Liver (tissue), 9 donors: ENCODE data around the gene ACP6. TPM values are rescaled to one million over a fixed set of nuclear protein-coding genes. Genes with fewer than 3 reads are reported as not detected.

Source experiments
- DNase-seq: peaks from one replicate; pipeline ENCODE4 v3.0.0-alpha.2; 2017; ENCODE audit warnings: low spot score
- H3K27ac ChIP-seq, 2 donors: one replicate each; pipeline ENCODE4 v1.7.0; 2013; ENCODE audit warnings: inconsistent platforms in 2 of 2, low read length in 2 of 2, control low read depth in 1 of 2, low read depth in 1 of 2, mild to moderate bottlenecking in 1 of 2
- H3K27me3 ChIP-seq, 4 donors: one replicate each; pipeline versions ENCODE4 v1.6.1 to v1.7.0; 2013; ENCODE audit warnings: low read length in 3 of 4, inconsistent platforms in 1 of 4, mild to moderate bottlenecking in 1 of 4, moderate library complexity in 1 of 4; ENCODE audit not compliant: control insufficient read depth in 4 of 4, insufficient read depth in 4 of 4
- H3K36me3 ChIP-seq, 4 donors: one replicate each; pipeline versions ENCODE4 v1.6.1 to v1.7.0; 2013; ENCODE audit warnings: low read length in 3 of 4, mild to moderate bottlenecking in 3 of 4, low read depth in 1 of 4, moderate library complexity in 1 of 4; ENCODE audit not compliant: control insufficient read depth in 4 of 4, insufficient read depth in 3 of 4
- H3K4me1 ChIP-seq, 4 donors: one replicate each; pipeline versions ENCODE4 v1.6.1 to v1.7.0; 2013; ENCODE audit warnings: low read length in 3 of 4, mild to moderate bottlenecking in 3 of 4, moderate library complexity in 1 of 4; ENCODE audit not compliant: control insufficient read depth in 4 of 4, insufficient read depth in 4 of 4
- H3K4me3 ChIP-seq, 3 donors: one replicate each; pipeline versions ENCODE4 v1.6.1 to v1.7.0; 2013; ENCODE audit warnings: low read length in 3 of 3, control low read depth in 1 of 3, low read depth in 1 of 3, mild to moderate bottlenecking in 1 of 3
- H3K9ac ChIP-seq, 2 donors: one replicate each; pipeline ENCODE4 v1.7.0; 2013; ENCODE audit warnings: low read length in 2 of 2, mild to moderate bottlenecking in 2 of 2, moderate library complexity in 2 of 2, control low read depth in 1 of 2, low read depth in 1 of 2
- H3K9me3 ChIP-seq, 4 donors: one replicate each; pipeline versions ENCODE4 v1.6.1 to v1.7.0; 2013; ENCODE audit warnings: low read length in 3 of 4; ENCODE audit not compliant: control insufficient read depth in 4 of 4
- CTCF ChIP-seq: fragments of 150-350 bp; IDR thresholded peaks from 2 replicates; pipeline ENCODE4 v1.5.1; 2017; ENCODE audit warnings: improper control_type of control experiment, low read depth, low read length; ENCODE audit not compliant: missing input control
- EGR1 ChIP-seq, 2 donors: IDR thresholded peaks; 2 replicates each; pipeline ENCODE4 v1.6.1; 2016 to 2018; ENCODE audit warnings: antibody characterized with exemption in 2 of 2, low read depth in 2 of 2
- FOXA1 ChIP-seq: IDR thresholded peaks from 2 replicates; pipeline ENCODE4 v1.6.1; 2016; ENCODE audit warnings: antibody characterized with exemption
- FOXA2 ChIP-seq: IDR thresholded peaks from 2 replicates; pipeline ENCODE4 v1.6.1; 2016; ENCODE audit warnings: antibody characterized with exemption
- GABPA ChIP-seq, 2 donors: IDR thresholded peaks in 1 of 2; conservative IDR thresholded peaks in 1 of 2; 2 replicates each; pipeline ENCODE4 v1.6.1; 2016; ENCODE audit warnings: antibody characterized with exemption in 2 of 2, mild to moderate bottlenecking in 1 of 2, moderate library complexity in 1 of 2
- HNF4A ChIP-seq, 2 donors: conservative IDR thresholded peaks; 2 replicates each; pipeline ENCODE4 v1.6.1; 2016; ENCODE audit warnings: antibody characterized with exemption in 2 of 2, mild to moderate bottlenecking in 2 of 2
- HNF4G ChIP-seq: IDR thresholded peaks from 2 replicates; pipeline ENCODE4 v1.6.1; 2016; ENCODE audit warnings: antibody characterized with exemption
- JUND ChIP-seq, 2 donors: IDR thresholded peaks; 2 replicates each; pipeline ENCODE4 v1.6.1; 2016; ENCODE audit warnings: antibody characterized with exemption in 2 of 2
- RXRA ChIP-seq, 2 donors: IDR thresholded peaks; 2 replicates each; pipeline ENCODE4 v1.6.1; 2017 to 2018; ENCODE audit warnings: antibody characterized with exemption in 2 of 2, mild to moderate bottlenecking in 1 of 2
- SP1 ChIP-seq: IDR thresholded peaks from 2 replicates; pipeline ENCODE4 v1.6.1; 2018; ENCODE audit warnings: antibody characterized with exemption, mild to moderate bottlenecking
- TAF1 ChIP-seq: conservative IDR thresholded peaks from 2 replicates; pipeline ENCODE4 v1.6.1; 2016; ENCODE audit warnings: antibody characterized with exemption, mild to moderate bottlenecking
- WGBS: extraction: QIAGEN DNeasy Blood & Tissue Kit; methylation state at CpG from one replicate; pipeline ENCODE4 v1.1.7; 2013; 5-methylcytosine and 5-hydroxymethylcytosine counted together
- polyA plus RNA-seq, 2 donors: library from polyadenylated mRNA; stranded (reverse) in 1 of 2; unstranded in 1 of 2; fragments of 200-250 nt in 1 of 2; fragments of >200 nt in 1 of 2; fragmentation: Nextera tagmentation in 1 of 2; extraction: Ambion mirVana in 1 of 2; gene quantifications; one replicate each; pipeline versions ENCODE4 v1.2.1 to v1.2.3, GENCODE V29; 2013 to 2015
- total RNA-seq, 2 donors: library from RNA; depleted of rRNA; stranded (reverse); fragments of >200 nt; gene quantifications; one replicate each; pipeline ENCODE4 v1.2.3, GENCODE V29; 2014
- TF ChIP-seq, protein P1 (sequence below): IDR thresholded peaks from 2 replicates; pipeline ENCODE4 v1.6.1; 2016; ENCODE audit warnings: antibody characterized with exemption
- TF ChIP-seq, protein P2 (sequence below): IDR thresholded peaks from 2 replicates; pipeline ENCODE4 v1.6.1; 2016; ENCODE audit warnings: antibody characterized with exemption
- donor health status: healthy.
- donor health status: healthy.
- donor health status: healthy.
- donor health status: healthy.
- donor health status: healthy.

ACP6 gene
- total and polyA plus RNA-seq, 4 donors: 4.7 to 18.1 (median 7.9) TPM

- DNase-seq: no peak
- H3K27ac ChIP-seq: no peak overlapping the region
- TF ChIP-seq, protein P1, sequence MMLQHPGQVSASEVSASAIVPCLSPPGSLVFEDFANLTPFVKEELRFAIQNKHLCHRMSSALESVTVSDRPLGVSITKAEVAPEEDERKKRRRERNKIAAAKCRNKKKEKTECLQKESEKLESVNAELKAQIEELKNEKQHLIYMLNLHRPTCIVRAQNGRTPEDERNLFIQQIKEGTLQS: no peak
- no peak for TF ChIP-seq GABPA (IDR thresholded peaks at IDR 0.05 in 1 of 2, conservative IDR thresholded peaks at IDR 0.05 in 1 of 2)
- TF ChIP-seq FOXA1: no peak
- TF ChIP-seq, protein P2, sequence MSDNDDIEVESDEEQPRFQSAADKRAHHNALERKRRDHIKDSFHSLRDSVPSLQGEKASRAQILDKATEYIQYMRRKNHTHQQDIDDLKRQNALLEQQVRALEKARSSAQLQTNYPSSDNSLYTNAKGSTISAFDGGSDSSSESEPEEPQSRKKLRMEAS: no peak
- peaks cover 4 to 43% (median 35%) of the 10 kb centered on the region in 4 donors for H3K36me3 ChIP-seq
- H3K9ac ChIP-seq: no peak overlapping the region
- H3K9me3 ChIP-seq: no peaks in the 10 kb centered on the region
- H3K27me3 ChIP-seq: no peaks in the 10 kb centered on the region
- H3K4me3 ChIP-seq: no peak overlapping the region
- WGBS: 88% methylated on average over 2 of the region's 2 CpGs
- H3K4me1 ChIP-seq: no peaks in the 10 kb centered on the region
Observed at GRCh38 chr1:147648933-147649332, 21.4 kb downstream of the ACP6 start.

GRCh38 chr1:147647796-147648633, 22.3 kb downstream of the ACP6 start:
- Histone ChIP-seq H3K27me3 (no peaks in the 10 kb centered on the region), H3K36me3 (peaks cover 4 to 46% (median 37%) of the 10 kb centered on the region in 4 donors), H3K9me3 (no peaks in the 10 kb centered on the region), H3K4me1 (no peaks in the 10 kb centered on the region), H3K9ac (peak overlapping the region in 1 of 2 donors; percentile 51), H3K4me3 (no peak overlapping the region), H3K27ac (no peak overlapping the region)
- no peak for DNase-seq
- 90% methylated on average over 13 of the region's 13 CpGs for WGBS
- TF ChIP-seq HNF4G: no peak
- no peak for TF ChIP-seq JUND (IDR thresholded peaks at IDR 0.05)
- no peak for TF ChIP-seq RXRA (IDR thresholded peaks at IDR 0.05)
- no peak for TF ChIP-seq EGR1 (IDR thresholded peaks at IDR 0.05; ENCODE audit: low read depth in 2 of 2)
- TF ChIP-seq TAF1: no peak
- TF ChIP-seq GABPA (IDR thresholded peaks at IDR 0.05 in 1 of 2, conservative IDR thresholded peaks at IDR 0.05 in 1 of 2): no peak
- TF ChIP-seq, protein P1: no peak
- no peak for TF ChIP-seq CTCF

DNA sequence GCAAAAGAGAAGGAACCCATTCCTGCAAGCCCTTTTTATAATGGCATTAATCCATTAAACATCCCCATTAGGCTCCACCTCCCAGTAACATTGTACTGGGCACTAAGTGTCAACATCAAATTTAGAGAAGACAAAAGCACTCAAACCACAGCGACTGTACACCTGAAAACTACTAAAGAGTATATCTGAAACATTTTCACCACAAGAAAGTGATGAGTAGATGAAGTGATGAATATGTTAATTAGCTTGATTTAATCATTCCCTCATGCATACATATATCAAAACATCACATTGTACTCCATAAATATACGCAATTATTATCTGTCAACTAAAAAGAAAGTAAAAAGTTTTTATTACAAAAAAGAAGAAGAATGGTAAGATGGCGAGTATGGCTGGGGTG, 26.4 kb downstream of the ACP6 start:
- WGBS: 96% methylated on average over 3 of the region's 3 CpGs
- TF ChIP-seq RXRA (IDR thresholded peaks at IDR 0.05) (no peak), HNF4A (conservative IDR thresholded peaks at IDR 0.05) (no peak), FOXA2 (no peak), HNF4G (no peak), SP1 (no peak)
- TF ChIP-seq, protein P1: no peak
- TF ChIP-seq, protein P2: no peak
- H3K36me3 ChIP-seq: peaks cover 0 to 32% (median 18%) of the 10 kb centered on the region in 4 donors

More for the DNA sequence above, 26.4 kb downstream of the ACP6 start:
- Histone ChIP-seq H3K4me1 (peaks cover 0 to 7% (median 2%) of the 10 kb centered on the region in 4 donors), H3K27me3 (no peaks in the 10 kb centered on the region), H3K9me3 (no peaks in the 10 kb centered on the region), H3K27ac (no peak overlapping the region), H3K9ac (no peak overlapping the region), H3K4me3 (no peak overlapping the region)
- DNase-seq: no peak
